ENCODE data around the gene ADGRL3.
"Not testable (repeated sequence)": the region's sequence is repeated elsewhere in the genome, so short reads cannot be mapped to it uniquely, and the experiment has no call there.

ADGRL3 gene

DNA sequence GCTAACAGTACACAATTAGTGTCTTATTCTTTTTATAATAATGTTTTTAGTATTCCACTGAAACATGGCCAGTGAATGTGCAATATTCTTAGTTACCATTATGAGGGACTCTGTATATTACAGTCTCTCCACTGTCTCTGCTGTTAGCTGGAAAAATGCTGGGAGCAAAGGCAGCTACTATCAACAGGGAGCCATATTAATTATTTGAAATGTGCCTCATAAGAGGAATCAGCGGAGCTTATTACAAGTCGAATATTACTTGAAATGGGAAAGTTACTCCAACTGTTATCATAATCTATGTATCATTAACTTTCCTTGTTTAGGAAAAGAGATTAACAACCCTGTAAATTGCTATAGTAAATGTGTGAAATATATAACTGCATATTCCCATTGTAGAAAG, 612.0 kb downstream of the ADGRL3 start:
- no peak for DNase-seq (ENCODE audit: low read depth in 3 of 3)

DNA sequence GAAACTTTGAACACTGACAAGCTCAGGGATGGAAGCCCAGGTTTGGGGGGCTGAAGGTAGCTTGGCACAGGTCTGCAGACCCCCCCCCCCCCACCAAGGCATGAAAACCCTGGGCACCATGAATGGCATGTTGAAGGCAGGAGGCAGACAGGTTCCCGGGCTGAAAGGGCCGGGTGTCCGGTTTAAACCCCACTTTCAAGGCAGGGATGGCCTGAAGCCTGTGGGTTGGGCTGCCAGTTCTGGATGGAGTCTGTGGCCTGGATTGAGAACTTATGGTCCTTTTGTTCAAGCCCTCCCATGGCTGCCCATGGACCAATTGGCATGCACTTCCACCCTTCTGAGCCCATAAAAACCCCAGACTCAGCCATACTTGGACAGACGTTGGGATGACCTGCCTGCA, 616.9 kb downstream of the ADGRL3 start:
- no peak for DNase-seq (ENCODE audit: low read depth in 3 of 3)

DNA sequence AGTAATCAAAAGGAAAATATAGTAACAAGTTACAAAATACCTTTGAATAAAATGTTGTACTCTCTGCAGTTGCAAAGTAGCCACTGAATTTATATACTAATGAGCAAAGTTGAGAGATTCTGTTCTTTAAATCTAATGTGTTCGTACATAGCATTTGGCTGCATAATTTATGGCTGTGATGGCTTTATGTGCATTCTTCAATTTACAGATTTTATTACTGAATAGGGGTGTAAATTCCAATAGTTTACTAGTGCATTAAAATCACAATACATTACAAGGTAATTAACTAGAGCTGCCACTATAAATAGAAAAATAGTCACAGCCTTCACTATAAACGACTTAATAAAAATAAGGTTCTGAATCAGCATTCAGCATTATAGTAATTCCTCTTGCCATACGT, 620.0 kb downstream of the ADGRL3 start:
- no peak for DNase-seq (ENCODE audit: low read depth in 3 of 3)

DNA sequence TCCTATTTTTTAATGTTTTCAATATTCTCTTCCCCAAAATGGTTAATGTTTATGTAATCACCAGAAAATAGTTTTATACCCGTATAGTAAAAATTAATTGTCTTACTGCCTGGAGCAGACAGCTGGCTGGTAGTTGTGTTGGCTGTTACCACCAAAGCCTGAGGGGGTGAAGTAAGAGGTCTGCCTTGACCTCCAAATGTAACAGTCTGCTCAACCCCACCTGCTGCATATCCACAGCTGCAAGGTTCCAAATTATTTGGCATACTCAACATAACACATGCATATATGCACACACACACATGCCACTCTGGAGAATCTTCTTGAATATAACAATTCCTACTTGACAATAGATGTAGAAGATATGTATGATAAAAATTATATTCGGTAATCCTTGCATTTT, 624.3 kb downstream of the ADGRL3 start:
- DNase-seq (ENCODE audit: low read depth in 3 of 3): no peak

DNA sequence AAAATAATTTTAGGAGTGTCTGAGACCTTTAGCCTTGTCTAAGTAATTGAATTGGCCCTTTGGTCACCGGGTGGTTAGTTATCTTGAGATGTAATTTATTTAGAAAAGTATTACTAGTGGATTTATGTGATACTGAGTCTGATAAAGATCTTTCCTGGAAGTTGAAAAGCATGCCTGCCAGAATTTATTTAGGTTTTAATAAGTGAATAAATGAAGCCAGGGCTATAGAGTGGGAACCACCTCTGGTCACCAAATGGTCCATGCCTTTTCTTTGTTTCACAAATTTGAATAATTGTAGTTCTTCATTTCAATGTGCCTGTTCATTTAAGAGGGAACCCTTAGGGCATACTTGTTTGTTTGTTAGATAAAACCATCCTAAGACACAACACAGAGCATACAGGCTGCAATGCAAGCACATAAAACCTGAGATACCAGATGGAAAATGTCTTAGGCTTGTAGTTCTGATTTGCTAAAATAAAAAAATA, 627.8 kb downstream of the ADGRL3 start:
- DNase-seq (ENCODE audit: low read depth in 3 of 3): no peak

DNA sequence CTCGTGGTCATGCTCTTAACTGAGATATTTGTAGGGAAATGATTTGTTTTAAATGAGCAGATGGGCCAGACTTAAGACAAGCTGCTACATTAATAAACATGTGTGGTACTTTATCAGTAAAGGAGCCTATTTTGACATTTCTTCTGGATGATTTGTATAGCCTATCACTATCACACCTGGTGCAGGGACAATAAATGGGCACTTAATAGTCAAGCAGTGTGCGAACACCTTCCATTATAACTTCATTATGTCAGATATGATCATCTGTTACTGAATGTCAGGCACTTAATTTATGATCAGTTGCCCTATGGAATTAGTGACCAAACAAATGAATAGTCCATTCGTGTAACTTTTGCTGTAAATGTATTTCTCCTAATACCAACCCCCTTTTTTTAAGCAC, 628.8 kb downstream of the ADGRL3 start:
- no peak for DNase-seq (ENCODE audit: low read depth in 3 of 3)

DNA sequence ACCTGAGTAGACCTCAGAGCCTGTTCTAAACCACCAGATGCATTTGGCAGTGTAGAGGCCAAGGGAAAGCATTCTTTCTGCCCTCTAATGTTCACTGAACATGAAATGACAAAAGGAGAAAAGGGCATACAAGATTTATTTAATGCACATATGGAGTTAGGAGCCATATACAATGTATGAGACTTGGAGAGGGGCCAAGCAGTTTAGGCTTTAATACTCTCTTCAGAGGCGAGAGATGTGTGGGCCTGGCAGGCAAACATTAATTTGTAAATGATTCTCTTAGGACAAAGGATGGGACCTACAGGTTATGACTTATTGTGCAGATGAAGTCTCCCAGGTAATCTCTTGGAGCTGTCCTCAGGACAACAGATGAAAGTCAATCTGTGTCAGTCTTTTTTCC, 631.9 kb downstream of the ADGRL3 start:
- DNase-seq (ENCODE audit: low read depth in 3 of 3): no peak

DNA sequence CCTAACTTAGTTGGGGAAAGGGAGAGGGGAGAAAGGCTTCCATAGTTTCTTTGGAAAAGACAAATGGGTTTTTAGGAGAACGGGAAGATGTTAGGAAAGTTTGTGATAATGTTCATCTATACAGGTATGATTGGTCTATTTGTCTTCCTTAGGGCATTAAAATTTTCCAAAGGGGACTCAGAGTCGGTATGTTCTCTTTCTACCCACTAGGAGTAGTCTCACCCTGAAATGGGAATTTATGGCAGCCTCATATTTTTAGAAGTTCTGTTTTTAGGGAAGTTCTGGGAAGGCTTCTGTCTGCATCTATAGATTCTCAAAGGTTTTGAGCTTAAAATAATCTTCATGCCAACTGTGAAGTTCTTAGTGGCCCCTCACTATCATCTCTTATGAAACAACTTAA, 637.3 kb downstream of the ADGRL3 start:
- no peak for DNase-seq (ENCODE audit: low read depth in 3 of 3)

DNA sequence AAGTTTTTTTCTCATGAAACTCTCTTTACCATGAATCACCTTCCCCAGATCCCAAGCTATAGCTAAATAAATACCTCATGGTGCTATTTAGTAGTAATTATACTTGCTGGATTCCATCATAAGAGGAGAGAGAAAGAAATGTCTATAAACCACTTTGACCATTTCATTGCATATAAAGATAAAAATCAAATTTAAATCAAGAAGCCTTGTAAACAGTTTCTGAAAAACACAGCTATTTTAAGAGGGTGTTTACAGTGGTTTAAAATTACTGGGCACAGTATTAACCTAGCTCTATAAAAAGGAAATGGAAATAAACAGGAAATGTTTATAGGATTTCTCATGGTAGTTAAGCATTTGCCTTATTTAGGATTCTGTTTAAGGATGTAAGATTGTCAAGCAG, 637.9 kb downstream of the ADGRL3 start:
- DNase-seq (ENCODE audit: low read depth in 3 of 3): no peak

DNA sequence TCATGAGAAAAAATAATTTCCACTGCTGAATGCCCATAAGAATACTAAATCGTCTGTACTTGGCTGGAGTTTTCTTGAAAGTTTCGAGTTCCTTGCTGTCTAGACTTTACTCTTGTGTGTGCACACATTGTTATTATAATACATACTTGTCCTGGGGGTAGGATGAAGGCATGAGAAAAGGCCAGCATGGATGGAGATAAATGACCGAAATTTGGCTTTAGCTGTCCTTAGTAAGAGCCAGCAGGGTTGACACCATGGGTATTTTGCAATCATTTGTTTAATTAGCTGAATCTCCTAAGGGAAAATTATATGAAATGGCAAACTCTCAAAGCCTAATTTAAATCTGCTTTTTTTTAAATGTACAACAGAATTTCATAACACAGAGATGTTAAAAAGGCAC, 641.6 kb downstream of the ADGRL3 start:
- DNase-seq (ENCODE audit: low read depth in 3 of 3): no peak

DNA sequence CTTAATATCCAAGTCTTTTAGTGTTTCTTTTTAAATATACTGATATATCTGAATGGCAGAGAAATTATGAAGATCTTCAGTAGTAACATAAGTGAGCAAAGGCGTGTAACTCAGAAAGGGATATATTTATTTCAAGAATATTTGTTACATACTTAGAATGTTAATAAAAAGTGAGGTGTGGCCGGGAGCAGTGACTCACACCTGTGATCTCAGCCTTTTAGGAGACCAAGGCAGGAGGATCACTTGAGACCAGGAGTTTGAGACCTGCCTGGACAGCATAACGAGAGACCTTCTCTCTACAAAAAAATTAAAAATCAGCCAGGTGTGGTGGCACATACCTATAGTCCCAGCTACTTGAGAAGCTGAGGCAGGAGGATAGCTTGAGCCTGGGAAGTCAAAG, 651.0 kb downstream of the ADGRL3 start:
- DNase-seq (ENCODE audit: low read depth in 3 of 3): no peak

DNA sequence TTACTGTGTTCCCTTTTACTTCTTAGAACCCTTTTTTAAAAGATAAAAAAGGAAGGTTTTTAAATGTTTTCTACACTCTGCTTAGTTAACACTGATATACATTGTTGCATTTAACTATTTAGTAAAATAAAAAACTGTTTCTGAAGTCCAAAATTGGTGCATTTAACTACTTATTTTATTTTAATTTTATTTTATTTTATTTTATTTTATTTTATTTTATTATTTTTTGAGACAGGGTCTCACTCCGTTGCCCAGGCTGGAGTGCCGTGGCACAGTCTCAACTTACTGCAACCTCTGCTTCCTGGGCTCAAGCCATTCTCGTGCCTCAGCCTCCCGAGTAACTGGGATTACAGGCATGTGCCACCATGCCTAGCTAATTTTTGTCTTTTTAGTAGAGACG, 652.0 kb downstream of the ADGRL3 start:
- DNase-seq (ENCODE audit: low read depth in 3 of 3): not testable (repeated sequence)

DNA sequence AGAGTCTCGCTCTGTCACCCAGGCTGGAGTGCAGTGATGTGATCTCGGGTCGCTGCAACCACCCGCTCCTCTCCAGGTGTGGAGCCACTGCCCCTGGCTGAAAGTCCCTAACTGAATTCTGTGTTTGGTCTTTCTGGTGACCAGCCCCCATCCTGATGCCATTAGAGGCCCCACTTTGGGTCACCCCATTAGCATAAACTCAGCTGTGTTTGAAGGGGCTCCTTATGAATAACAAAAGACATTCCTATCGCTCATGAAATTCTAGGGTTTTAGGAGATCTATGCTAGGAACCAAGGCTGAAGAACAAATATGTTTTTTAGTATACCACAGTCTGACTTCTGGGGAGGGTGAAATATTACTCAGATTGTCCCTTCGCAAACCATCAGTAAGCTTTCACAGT, 652.9 kb downstream of the ADGRL3 start:
- DNase-seq (ENCODE audit: low read depth in 3 of 3): no peak

DNA sequence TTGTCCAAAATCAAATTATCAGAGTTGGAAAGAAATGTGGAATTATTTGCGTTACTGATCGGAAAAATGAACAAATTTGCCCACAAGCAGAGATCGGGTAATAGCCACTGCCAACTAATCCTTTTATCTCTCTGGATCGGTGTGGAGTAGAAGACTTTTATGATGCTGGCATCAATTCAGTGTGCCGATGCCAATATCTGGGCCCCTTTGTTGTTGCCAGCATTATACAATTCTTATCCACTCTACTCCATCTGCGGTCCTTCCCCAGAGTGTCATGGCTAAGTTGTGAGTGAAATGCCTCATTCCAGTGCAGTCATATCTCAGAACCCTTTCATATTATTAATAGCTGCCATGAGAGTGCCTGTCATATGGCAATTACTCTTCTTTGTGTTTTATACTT, 660.2 kb downstream of the ADGRL3 start:
- no peak for DNase-seq (ENCODE audit: low read depth in 3 of 3)

DNA sequence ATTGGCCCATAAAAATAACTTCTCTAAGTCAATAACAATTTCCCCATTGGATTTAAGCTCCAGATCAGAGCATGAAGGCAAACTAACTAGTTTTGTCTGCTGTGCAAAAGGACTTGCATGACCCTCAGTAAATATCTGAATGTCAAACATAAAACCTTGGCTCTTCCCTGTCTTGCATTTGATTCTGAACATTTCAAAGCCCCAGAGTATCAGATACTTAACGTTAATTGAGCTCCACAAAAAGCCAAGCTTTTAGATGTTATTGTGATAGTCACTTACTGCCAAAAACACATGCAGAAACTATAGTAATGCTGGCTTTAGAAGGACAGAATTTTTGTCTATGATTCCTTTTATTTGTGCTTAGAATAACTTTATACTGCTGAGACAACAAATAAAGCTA, 664.2 kb downstream of the ADGRL3 start:
- DNase-seq (ENCODE audit: low read depth in 3 of 3): no peak

DNA sequence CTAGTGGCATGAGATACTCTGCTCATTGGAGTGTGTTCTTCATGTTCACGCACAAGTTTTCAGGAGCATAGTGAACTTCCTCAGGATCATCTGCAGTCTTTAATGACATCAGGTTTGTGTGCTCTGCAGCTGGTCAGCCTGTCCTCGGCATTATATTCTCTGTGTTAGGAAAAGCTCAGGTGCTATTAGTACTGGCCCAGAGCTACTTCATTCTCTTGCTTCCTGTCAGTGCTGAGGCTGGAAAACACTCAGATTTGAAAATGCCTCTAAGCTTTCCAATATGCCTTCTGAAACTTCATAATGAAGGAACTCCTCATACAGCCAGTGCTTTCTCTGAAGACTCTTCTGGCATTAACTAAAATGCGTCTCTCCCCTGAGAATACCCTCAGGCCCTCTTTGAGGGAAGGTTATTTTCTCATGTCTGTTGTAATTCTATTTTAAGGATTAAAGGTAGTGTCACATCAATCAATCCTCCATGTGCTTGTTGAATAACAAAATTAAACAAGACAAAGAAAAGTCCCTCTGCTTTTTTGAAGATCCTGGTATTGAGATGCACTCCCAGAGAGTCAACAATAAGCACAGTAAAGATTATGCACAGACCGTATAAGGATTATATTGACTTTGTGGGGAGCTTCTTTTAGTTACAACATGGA, 666.4 kb downstream of the ADGRL3 start:
- DNase-seq (ENCODE audit: low read depth in 3 of 3): no peak

DNA sequence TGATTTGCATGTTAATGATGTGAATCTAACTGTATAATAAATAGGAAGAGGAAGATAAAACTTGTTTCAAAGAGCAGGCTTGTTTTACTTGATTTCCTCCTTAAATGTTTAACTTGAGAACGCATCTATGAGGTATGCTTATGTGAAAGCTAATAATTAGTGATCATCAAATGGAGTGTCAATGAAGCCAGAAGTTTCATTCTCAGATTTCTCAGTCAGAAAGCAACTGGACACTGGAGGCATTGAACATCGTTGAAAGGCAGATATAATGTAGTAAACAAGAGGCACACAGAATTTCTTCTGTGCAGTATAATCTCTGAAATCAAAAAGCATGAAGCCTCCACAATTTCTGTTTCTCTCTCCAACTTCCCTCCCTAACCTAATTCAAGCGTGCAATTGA, 672.9 kb downstream of the ADGRL3 start:
- no peak for DNase-seq (ENCODE audit: low read depth in 3 of 3)

DNA sequence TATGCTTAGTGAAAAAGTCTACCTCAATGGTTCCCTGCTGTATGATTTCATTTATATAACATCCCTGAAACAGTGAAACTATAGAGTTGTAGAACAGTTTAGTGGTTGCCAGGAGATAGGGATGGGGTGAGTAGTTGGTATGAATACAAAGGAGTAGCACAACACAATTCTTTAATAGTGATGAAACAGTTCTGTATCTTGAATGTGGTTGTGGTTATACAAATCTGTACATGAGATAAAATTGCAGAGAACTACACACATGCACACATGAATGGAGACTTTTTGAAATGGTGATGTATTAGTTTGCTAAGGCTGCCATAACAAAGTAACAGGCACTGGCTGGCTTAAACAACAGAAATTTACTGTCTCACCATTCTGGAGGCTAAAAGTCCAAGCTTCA, 677.1 kb downstream of the ADGRL3 start:
- DNase-seq (ENCODE audit: low read depth in 3 of 3): no peak

DNA sequence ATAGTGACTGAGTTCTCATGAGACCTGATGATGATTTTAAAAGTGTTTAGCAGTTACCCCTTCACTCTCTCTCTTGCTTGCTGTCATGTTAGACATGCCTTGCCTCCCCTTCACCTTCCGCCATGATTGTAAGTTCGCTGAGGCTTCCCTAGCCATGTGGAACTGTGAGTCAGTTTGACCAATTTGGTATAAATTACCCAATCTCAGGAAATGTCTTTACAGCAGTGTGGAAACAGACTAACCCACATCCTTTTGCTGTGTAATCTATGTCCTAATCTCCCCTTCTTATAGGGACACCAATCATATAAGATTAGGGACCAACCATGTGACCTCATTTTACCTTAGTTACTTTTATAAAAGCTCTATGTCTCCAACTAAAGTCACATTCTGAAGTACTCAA, 677.8 kb downstream of the ADGRL3 start:
- no peak for DNase-seq (ENCODE audit: low read depth in 3 of 3)

DNA sequence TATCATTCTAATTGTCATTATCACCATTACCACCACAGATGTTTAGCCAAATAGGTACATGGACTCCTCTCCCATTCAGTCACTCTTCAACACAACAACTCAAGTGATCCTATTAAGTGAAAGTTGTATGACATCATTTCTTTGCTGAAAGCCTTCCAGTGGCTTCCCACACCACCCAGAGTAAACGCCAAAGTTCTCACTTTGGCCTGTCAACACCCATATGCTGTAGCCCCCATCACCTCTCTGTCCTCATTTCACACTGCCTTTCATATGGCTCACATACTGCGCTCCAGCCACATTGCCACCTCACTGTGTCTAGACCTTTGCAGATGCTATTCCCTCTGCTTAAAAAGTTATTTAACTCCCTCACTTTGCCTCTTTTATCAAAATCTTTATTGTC, 682.3 kb downstream of the ADGRL3 start:
- no peak for DNase-seq (ENCODE audit: low read depth in 3 of 3)

DNA sequence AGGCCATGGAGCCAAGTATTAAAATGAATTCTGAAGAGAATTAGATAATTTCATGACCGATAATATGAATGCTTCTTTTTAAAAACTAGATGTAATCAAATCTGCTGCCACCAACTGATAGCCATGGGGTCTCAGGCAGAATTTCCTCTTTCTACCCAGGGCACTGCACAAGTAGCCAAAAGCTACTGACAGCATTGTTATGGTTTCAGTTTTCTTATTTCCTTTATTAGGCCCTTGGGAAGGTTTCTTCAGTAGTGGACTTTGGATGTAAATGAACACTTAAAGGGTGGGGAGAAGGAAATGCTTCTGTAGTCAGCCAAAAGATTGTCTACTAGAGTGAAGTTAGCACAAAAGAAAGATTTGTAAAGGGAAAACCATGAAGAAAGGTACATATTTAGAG, 686.0 kb downstream of the ADGRL3 start:
- no peak for DNase-seq (ENCODE audit: low read depth in 3 of 3)

DNA sequence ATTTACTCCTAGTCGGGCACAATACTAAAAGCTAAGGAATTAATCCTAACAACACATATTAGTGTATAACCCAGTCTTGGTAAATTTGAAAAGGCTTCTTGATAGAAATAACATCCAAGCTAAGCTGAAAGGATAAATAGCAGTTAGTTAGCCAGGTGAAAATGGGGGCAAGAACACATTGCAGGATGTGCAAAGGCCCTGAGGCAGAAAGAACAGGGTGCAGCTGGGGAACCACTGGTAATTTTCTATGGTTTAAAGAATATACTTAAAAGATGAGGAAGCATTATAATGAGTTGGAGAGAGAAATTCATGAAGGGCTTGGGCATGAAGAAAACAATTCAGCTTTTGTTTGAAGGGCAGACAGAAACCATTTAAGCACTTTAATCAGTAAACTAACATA, 689.0 kb downstream of the ADGRL3 start:
- no peak for DNase-seq (ENCODE audit: low read depth in 3 of 3)

DNA sequence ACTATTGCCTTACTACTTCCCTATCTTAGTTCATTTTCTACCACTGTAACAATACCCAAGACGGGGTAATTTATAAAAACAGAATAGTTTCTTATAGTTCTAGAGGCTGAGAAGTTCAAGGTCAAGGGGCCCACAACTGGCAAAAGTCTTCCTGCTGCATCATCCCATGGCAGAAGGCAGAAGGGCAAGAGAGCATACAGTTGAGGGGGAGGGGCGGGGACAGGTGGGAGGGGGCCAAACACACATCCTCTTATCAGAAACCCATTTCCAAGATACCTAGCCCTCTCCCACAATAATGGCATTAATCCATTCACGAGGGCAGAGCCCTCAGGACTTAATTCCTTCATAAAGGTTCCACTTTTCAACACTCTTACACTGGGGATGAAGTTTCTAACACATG, 690.2 kb downstream of the ADGRL3 start:
- DNase-seq (ENCODE audit: low read depth in 3 of 3): no peak

DNA sequence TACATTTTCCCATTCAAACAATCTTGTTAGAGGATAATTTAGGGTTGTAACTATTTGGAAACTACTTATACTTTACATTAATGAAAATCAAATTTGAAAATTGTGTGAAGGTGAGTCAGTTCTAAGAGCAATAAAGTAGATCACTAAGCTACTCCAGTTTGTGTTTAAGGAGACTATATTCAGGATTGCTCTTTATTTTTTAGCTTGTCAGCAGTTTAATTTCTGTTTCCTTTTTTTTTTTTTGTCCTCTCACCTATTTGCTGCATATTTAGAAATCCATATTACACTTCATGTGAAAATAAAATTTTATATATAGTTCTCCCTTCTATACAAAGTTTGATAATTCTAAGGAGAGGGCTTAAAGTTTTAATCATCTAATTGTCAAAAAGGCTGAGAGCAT, 691.8 kb downstream of the ADGRL3 start:
- no peak for DNase-seq (ENCODE audit: low read depth in 3 of 3)

All from stimulated activated CD4-positive, alpha-beta T cell treated with anti-CD3 and anti-CD28 coated beads, TNF-alpha, amount 100 ng/mL, for 4 hours (primary cell).